OCI-LY1 (cell line): ENCODE data around the gene MED15.

ENCODE experiments used
- CTCF ChIP-seq: fragments of 200-600 bp; sonication (generic), shearing (Covaris generic); IDR thresholded peaks from 2 replicates; pipeline ENCODE4 v1.5.1; 2017; ENCODE audit warnings: mild to moderate bottlenecking, antibody characterized with exemption, low read length, moderate library complexity, mixed read lengths
- EZH2 ChIP-seq: fragments of 200-600 bp; sonication (generic), shearing (Covaris generic); IDR thresholded peaks from 2 replicates; pipeline ENCODE4 v1.8.0; 2017; ENCODE audit warnings: borderline replicate concordance, mixed run types, mild to moderate bottlenecking, antibody characterized with exemption, low read length, moderate library complexity, mixed read lengths

- TF ChIP-seq CTCF, result no peak
- TF ChIP-seq EZH2, result no peak
These were observed 48.3 kb upstream of the MED15 start for GRCh38 chr22:20459152-20459542.
